ENCODE results near the gene BCL2L13. TPM values are rescaled to one million over a fixed set of nuclear protein-coding genes. Genes with fewer than 3 reads are reported as not detected.

BCL2L13 gene
- polyA plus RNA-seq, 1 donor from 2014 or later: 20.8 TPM

DNA sequence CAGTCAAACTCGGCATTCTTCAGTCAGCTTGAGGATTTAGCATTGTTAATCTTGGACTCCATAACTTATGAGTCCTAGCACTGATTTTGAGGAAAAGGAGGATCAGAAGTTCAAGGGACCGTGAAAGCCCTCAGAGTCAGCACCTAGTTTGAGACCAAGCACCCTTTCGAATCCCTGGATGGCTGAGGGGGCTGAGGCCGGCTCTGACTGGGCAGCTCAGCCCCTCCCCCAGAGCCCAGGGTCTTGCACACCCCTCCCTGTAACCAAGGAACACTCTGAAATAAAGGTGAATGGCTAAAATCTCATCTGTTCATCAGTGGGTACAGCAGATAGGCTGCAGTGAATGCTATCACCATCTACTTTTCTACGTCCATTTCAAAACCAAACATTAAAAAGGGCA, 48.0 kb upstream of the BCL2L13 start:
- TF ChIP-seq RAD21 (conservative IDR thresholded peaks at IDR 0.05) (no peak), POLR2AphosphoS5 (IDR thresholded peaks at IDR 0.05) (no peak), CTCF (IDR thresholded peaks at IDR 0.05; ENCODE audit: poor library complexity, severe bottlenecking) (no peak), MXI1 (conservative IDR thresholded peaks at IDR 0.05; ENCODE audit: poor library complexity, severe bottlenecking) (no peak), EP300 (conservative IDR thresholded peaks at IDR 0.05; ENCODE audit: poor library complexity, severe bottlenecking) (no peak), EZH2 (IDR thresholded peaks at IDR 0.05; ENCODE audit: borderline replicate concordance, insufficient read depth, low read length, poor library complexity, severe bottlenecking) (no peak), TAF1 (IDR thresholded peaks at IDR 0.05; ENCODE audit: low read depth) (no peak), REST (IDR thresholded peaks at IDR 0.05; ENCODE audit: borderline replicate concordance) (no peak), SMC3 (conservative IDR thresholded peaks at IDR 0.05; ENCODE audit: poor library complexity) (no peak)
- no peak overlapping the region for H2AFZ ChIP-seq (ENCODE audit: low read depth, low read length)
- H3K4me2 ChIP-seq (ENCODE audit: low read length): no peak overlapping the region
- H3K27me3 ChIP-seq (ENCODE audit: insufficient read depth, low read depth, low read length): no peaks in the 10 kb centered on the region
- no peaks in the 10 kb centered on the region for H3K9me3 ChIP-seq (ENCODE audit: low read length)
- no peaks in the 10 kb centered on the region for H4K20me1 ChIP-seq (ENCODE audit: insufficient read depth)
- no peaks in the 10 kb centered on the region for H3K79me2 ChIP-seq (replicated peaks; ENCODE audit: insufficient read depth, low read length)
- no peaks in the 10 kb centered on the region for H3K9me2 ChIP-seq (ENCODE audit: insufficient read depth, low read length)
- no peak overlapping the region for H3K27ac ChIP-seq (ENCODE audit: low read length)
- H3K9ac ChIP-seq (ENCODE audit: low read length): no peak overlapping the region
- no peaks in the 10 kb centered on the region for H3K36me3 ChIP-seq (ENCODE audit: insufficient read depth, low read length)
- no peaks in the 10 kb centered on the region for H3F3A ChIP-seq (ENCODE audit: insufficient read depth, low read length, poor library complexity, severe bottlenecking)
- H3K4me3 ChIP-seq (ENCODE audit: low read length): no peak overlapping the region

- Histone ChIP-seq H3F3A (ENCODE audit: insufficient read depth, low read length, poor library complexity, severe bottlenecking) (no peaks in the 10 kb centered on the region), H3K9ac (ENCODE audit: low read length) (no peak overlapping the region), H3K79me2 (replicated peaks; ENCODE audit: insufficient read depth, low read length) (no peaks in the 10 kb centered on the region), H3K4me3 (ENCODE audit: low read length) (no peak overlapping the region), H3K36me3 (ENCODE audit: insufficient read depth, low read length) (no peaks in the 10 kb centered on the region), H3K27ac (ENCODE audit: low read length) (no peak overlapping the region), H3K9me2 (ENCODE audit: insufficient read depth, low read length) (no peaks in the 10 kb centered on the region), H2AFZ (ENCODE audit: low read depth, low read length) (no peak overlapping the region), H3K4me2 (ENCODE audit: low read length) (no peak overlapping the region), H3K9me3 (ENCODE audit: low read length) (no peaks in the 10 kb centered on the region), H4K20me1 (ENCODE audit: insufficient read depth) (no peaks in the 10 kb centered on the region), H3K27me3 (ENCODE audit: insufficient read depth, low read depth, low read length) (no peaks in the 10 kb centered on the region)
- no peak for TF ChIP-seq EZH2 (IDR thresholded peaks at IDR 0.05; ENCODE audit: borderline replicate concordance, insufficient read depth, low read length, poor library complexity, severe bottlenecking)
- no peak for TF ChIP-seq TAF1 (IDR thresholded peaks at IDR 0.05; ENCODE audit: low read depth)
- no peak for TF ChIP-seq MXI1 (conservative IDR thresholded peaks at IDR 0.05; ENCODE audit: poor library complexity, severe bottlenecking)
- TF ChIP-seq RAD21 (conservative IDR thresholded peaks at IDR 0.05): no peak
- TF ChIP-seq REST (IDR thresholded peaks at IDR 0.05; ENCODE audit: borderline replicate concordance): no peak
- TF ChIP-seq EP300 (conservative IDR thresholded peaks at IDR 0.05; ENCODE audit: poor library complexity, severe bottlenecking): no peak
- no peak for TF ChIP-seq POLR2AphosphoS5 (IDR thresholded peaks at IDR 0.05)
- no peak for TF ChIP-seq SMC3 (conservative IDR thresholded peaks at IDR 0.05; ENCODE audit: poor library complexity)
- TF ChIP-seq CTCF (IDR thresholded peaks at IDR 0.05; ENCODE audit: poor library complexity, severe bottlenecking): no peak
Observed at GRCh38 chr22:17592201-17592600, 46.4 kb upstream of the BCL2L13 start.

Data from neural cell (in vitro differentiated cells).